HCT116 (cell line): ENCODE data around the gene DOC2A. TPM values are rescaled to one million over a fixed set of nuclear protein-coding genes. Genes with fewer than 3 reads are reported as not detected.

Experiments
- ATAC-seq: fragments of 200-7000 bp; cut with Tn5 transposase; 2 replicates; pipeline ENCODE4 v1.9.1; 2020; ENCODE audit warnings: mild to moderate bottlenecking, moderate library complexity
- BruUV-seq: library from RNA; stranded (reverse); fragments of 400-500 nt; replicated peaks from 2 replicates; lab custom pipeline; 2021; lab: Mats Ljungman, UMichigan
- CTCF ChIA-PET: fragments of 300-600 bp; sonication (Branson Sonifier 250); formaldehyde crosslinking; loops from one replicate; lab custom pipeline; 2021; ENCODE audit warnings: antibody characterized with exemption; lab: Charles Lee
- POLR2A ChIA-PET: fragments of 300-600, 350-600 bp; sonication (Branson Sonifier 250); formaldehyde crosslinking; loops from one replicate; lab custom pipeline; 2021; ENCODE audit warnings: antibody characterized with exemption; lab: Charles Lee
- RAD21 ChIA-PET, 2 experiments: fragments of 300-600 bp; sonication (Branson Sonifier 250); formaldehyde crosslinking; loops; one replicate each; lab custom pipeline; 2023; ENCODE audit warnings: low total read pairs in 2 of 2; ENCODE audit not compliant: uncharacterized antibody in 2 of 2, unreplicated experiment in 2 of 2, low non-redundant PET in 1 of 2; lab: Charles Lee
- DNase-seq: peaks from one replicate; pipeline ENCODE4 v3.0.0-alpha.2; 2010; ENCODE audit warnings: low read depth, low spot score
- H2AFZ ChIP-seq: fragments of 200-600 bp; shearing (Covaris generic), sonication (generic); 2 replicates; pipeline ENCODE4 v1.6.1; 2017; ENCODE audit warnings: low read depth, mixed run types, mixed read lengths, antibody characterized with exemption, low read length; ENCODE audit not compliant: poor library complexity, severe bottlenecking
- H3K27ac ChIP-seq: 2 replicates; pipeline ENCODE4 v1.5.1; 2012; ENCODE audit warnings: low read depth, low read length
- H3K27me3 ChIP-seq: fragments of 200-600 bp; sonication (generic); 2 replicates; pipeline ENCODE4 v1.6.1; 2016; ENCODE audit warnings: mixed run types, low read length, mixed read lengths; ENCODE audit not compliant: insufficient read depth
- H3K36me3 ChIP-seq, 2 experiments: fragments of 200-500 bp in 1 of 2; fragments of 200-600 bp in 1 of 2; sonication (Bioruptor generic) in 1 of 2; sonication (generic) in 1 of 2; 2 replicates each; pipeline versions ENCODE4 v1.5.1 to v1.6.1; 2014 to 2016; ENCODE audit warnings: low read length in 2 of 2, inconsistent platforms in 1 of 2, mixed read lengths in 1 of 2, mixed run types in 1 of 2; ENCODE audit not compliant: insufficient read depth in 2 of 2, control insufficient read depth in 1 of 2
- H3K4me1 ChIP-seq, 2 experiments: fragments of 200-600 bp in 1 of 2; sonication (generic) in 1 of 2; 2 replicates each; pipeline versions ENCODE4 v1.5.1 to v1.6.1; 2012 to 2017; ENCODE audit warnings: low read length in 2 of 2, inconsistent platforms in 1 of 2, mild to moderate bottlenecking in 1 of 2, mixed read lengths in 1 of 2, mixed run types in 1 of 2, moderate library complexity in 1 of 2; ENCODE audit not compliant: insufficient read depth in 2 of 2, control insufficient read depth in 1 of 2
- H3K4me2 ChIP-seq: fragments of 200-600 bp; sonication (generic); 2 replicates; pipeline ENCODE4 v1.6.1; 2017; ENCODE audit warnings: mixed run types, low read length, mixed read lengths
- H3K4me3 ChIP-seq, 2 experiments: fragments of 200-600 bp in 1 of 2; sonication (generic) in 1 of 2; replicated peaks in 1 of 2; 2 replicates each; pipeline ENCODE4 v1.5.1; 2011 to 2016; ENCODE audit warnings: low read length in 2 of 2, control low read depth in 1 of 2, low read depth in 1 of 2, mild to moderate bottlenecking in 1 of 2, mixed read lengths in 1 of 2, mixed run types in 1 of 2
- H3K79me2 ChIP-seq: fragments of 200-600 bp; sonication (generic); 2 replicates; pipeline ENCODE4 v1.6.1; 2017; ENCODE audit warnings: mild to moderate bottlenecking, mixed run types, low read length, moderate library complexity, mixed read lengths; ENCODE audit not compliant: insufficient read depth
- H3K9ac ChIP-seq: fragments of 200-600 bp; sonication (generic); 2 replicates; pipeline ENCODE4 v1.6.1; 2016; ENCODE audit warnings: low read length, mixed read lengths
- H3K9me2 ChIP-seq: fragments of 200-600 bp; sonication (generic), shearing (Covaris generic); 2 replicates; pipeline ENCODE4 v1.6.1; 2017; ENCODE audit warnings: mixed run types, mild to moderate bottlenecking, moderate library complexity; ENCODE audit not compliant: insufficient read depth
- H3K9me3 ChIP-seq, 2 experiments: fragments of 200-500 bp in 1 of 2; fragments of 200-600 bp in 1 of 2; sonication (Bioruptor generic) in 1 of 2; sonication (generic) in 1 of 2; 2 replicates each; pipeline ENCODE4 v1.6.1; 2014 to 2017; ENCODE audit warnings: low read length in 2 of 2, mixed read lengths in 2 of 2, inconsistent platforms in 1 of 2, low read depth in 1 of 2, mild to moderate bottlenecking in 1 of 2, mixed run types in 1 of 2, moderate library complexity in 1 of 2; ENCODE audit not compliant: control insufficient read depth in 1 of 2, insufficient read depth in 1 of 2
- H4K20me1 ChIP-seq: fragments of 200-600 bp; sonication (generic), shearing (Covaris generic); 2 replicates; pipeline ENCODE4 v1.6.1; 2017; ENCODE audit warnings: mixed run types, mild to moderate bottlenecking, moderate library complexity; ENCODE audit not compliant: insufficient read depth
- CTCF ChIP-seq, 3 experiments: fragments of 200-600 bp in 1 of 3; sonication (generic) in 1 of 3; IDR thresholded peaks in 2 of 3; conservative IDR thresholded peaks in 1 of 3; 2 replicates each; pipeline ENCODE4 v1.5.1; 2012 to 2017; ENCODE audit warnings: low read depth in 2 of 3, low read length in 2 of 3, antibody characterized with exemption in 1 of 3, borderline replicate concordance in 1 of 3, control low read depth in 1 of 3, mild to moderate bottlenecking in 1 of 3, mixed read lengths in 1 of 3, mixed run types in 1 of 3, moderate library complexity in 1 of 3; ENCODE audit not compliant: insufficient read depth in 1 of 3
- RAD21 ChIP-seq: IDR thresholded peaks from 2 replicates; pipeline ENCODE4 v1.6.1; 2012; ENCODE audit warnings: low read depth, mild to moderate bottlenecking
- REST ChIP-seq: IDR thresholded peaks from 2 replicates; pipeline ENCODE4 v1.6.1; 2012; ENCODE audit warnings: low read depth
- intact Hi-C: fragments of 100-400 bp; cut with micrococcal nuclease; formaldehyde crosslinking; loops from 2 replicates; pipeline ENCODE4 v1.10.0; 2022
- total RNA-seq: library from RNA; stranded (reverse); gene quantifications from one replicate; pipeline ENCODE4 v1.2.1, GENCODE V29; 2021; ENCODE audit not compliant: unreplicated experiment

DOC2A gene
- total RNA-seq, 1 experiment from 2014 or later = 17.3 TPM

- H3K36me3 ChIP-seq = peaks cover 0 to 5% of the 10 kb centered on the region in 2 experiments; a peak in 3 of 4 replicates
- no peaks in the 10 kb centered on the region for H3K9me2 ChIP-seq
- no peak for ATAC-seq
- H3K4me1 ChIP-seq = no peaks in the 10 kb centered on the region
- no peak overlapping the region for H3K4me3 ChIP-seq
- H3K9ac ChIP-seq = no peak overlapping the region
- RAD21 ChIA-PET = no interaction called here
- POLR2A ChIA-PET = no interaction called here
- H4K20me1 ChIP-seq = no peaks in the 10 kb centered on the region
- H3K4me2 ChIP-seq = no peak overlapping the region
- no peaks in the 10 kb centered on the region for H3K9me3 ChIP-seq
- CTCF ChIA-PET = interaction anchor here (0.5 kb wide), 1 partner anchor 44 kb away, joined by 3 read pairs; no protein-coding TSS in a partner anchor
- intact Hi-C loops = no loop called here
- TF ChIP-seq CTCF (IDR thresholded peaks at IDR 0.05 in 2 of 3, conservative IDR thresholded peaks at IDR 0.05 in 1 of 3; ENCODE audit: borderline replicate concordance in 1 of 3, insufficient read depth in 1 of 3, low read depth in 2 of 3, low read length in 2 of 3) = no peak
- no peak for TF ChIP-seq RAD21
- TF ChIP-seq REST = no peak
- no peak overlapping the region for H3K27ac ChIP-seq
- H2AFZ ChIP-seq = no peak overlapping the region
- BruUV-seq = no TSS peak
- no peaks in the 10 kb centered on the region for H3K27me3 ChIP-seq
- H3K79me2 ChIP-seq = no peaks in the 10 kb centered on the region
- DNase-seq = no peak
Measured at GRCh38 chr16:30002614-30003346, 8.0 kb downstream of the DOC2A start.
